Uterus (tissue), 2 donors: ENCODE data around the gene ATF4.

Source experiments
- POLR2A ChIP-seq, 2 donors: fragments of 450-650 bp; IDR thresholded peaks; one replicate each; pipeline ENCODE4 v1.6.1; 2016; ENCODE audit warnings: antibody characterized with exemption in 2 of 2, mild to moderate bottlenecking in 1 of 2, moderate library complexity in 1 of 2
- TF ChIP-seq, protein P1 (sequence below), 4 experiments: fragments of 200-600 bp in 2 of 4; fragments of 450-650 bp in 2 of 4; sonication (generic) in 2 of 4; IDR thresholded peaks; one replicate each; pipeline ENCODE4 v1.5.1; 2016 to 2019; ENCODE audit warnings: antibody characterized with exemption in 4 of 4, mild to moderate bottlenecking in 2 of 4, moderate library complexity in 1 of 4

DNA sequence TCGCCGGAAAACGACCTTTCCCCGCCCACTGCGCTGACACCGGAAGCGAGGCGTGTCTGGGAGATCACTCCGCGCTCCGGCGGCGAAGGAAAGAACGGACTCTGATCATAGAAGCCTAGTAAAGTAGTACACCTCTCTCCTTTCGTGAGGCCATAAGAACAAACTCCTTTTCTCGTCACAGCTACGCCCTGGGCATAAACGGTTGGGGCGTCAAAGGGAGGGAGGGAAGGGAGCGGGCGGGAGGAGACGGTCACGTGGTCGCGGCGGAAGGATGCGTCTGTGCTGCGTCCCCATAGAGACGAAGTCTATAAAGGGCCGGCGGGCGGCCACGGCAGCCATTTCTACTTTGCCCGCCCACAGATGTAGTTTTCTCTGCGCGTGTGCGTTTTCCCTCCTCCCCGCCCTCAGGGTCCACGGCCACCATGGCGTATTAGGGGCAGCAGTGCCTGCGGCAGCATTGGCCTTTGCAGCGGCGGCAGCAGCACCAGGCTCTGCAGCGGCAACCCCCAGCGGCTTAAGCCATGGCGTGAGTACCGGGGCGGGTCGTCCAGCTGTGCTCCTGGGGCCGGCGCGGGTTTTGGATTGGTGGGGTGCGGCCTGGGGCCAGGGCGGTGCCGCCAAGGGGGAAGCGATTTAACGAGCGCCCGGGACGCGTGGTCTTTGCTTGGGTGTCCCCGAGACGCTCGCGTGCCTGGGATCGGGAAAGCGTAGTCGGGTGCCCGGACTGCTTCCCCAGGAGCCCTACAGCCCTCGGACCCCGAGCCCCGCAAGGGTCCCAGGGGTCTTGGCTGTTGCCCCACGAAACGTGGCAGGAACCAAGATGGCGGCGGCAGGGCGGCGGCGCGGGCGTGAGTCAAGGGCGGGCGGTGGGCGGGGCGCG, at the start of gene ATF4:
- TF ChIP-seq POLR2A (IDR thresholded peaks at IDR 0.05): peak; percentile 83 to 97
- TF ChIP-seq, protein P1, sequence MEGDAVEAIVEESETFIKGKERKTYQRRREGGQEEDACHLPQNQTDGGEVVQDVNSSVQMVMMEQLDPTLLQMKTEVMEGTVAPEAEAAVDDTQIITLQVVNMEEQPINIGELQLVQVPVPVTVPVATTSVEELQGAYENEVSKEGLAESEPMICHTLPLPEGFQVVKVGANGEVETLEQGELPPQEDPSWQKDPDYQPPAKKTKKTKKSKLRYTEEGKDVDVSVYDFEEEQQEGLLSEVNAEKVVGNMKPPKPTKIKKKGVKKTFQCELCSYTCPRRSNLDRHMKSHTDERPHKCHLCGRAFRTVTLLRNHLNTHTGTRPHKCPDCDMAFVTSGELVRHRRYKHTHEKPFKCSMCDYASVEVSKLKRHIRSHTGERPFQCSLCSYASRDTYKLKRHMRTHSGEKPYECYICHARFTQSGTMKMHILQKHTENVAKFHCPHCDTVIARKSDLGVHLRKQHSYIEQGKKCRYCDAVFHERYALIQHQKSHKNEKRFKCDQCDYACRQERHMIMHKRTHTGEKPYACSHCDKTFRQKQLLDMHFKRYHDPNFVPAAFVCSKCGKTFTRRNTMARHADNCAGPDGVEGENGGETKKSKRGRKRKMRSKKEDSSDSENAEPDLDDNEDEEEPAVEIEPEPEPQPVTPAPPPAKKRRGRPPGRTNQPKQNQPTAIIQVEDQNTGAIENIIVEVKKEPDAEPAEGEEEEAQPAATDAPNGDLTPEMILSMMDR (IDR thresholded peaks at IDR 0.05): peak in 1 of 4 experiments; percentile 19
